ENCODE data around the gene TMEM86B.
A peak's percentile ranks its signal among the peaks of the same experiment; 100 is the strongest.
"Not testable (repeated sequence)": the region's sequence is repeated elsewhere in the genome, so short reads cannot be mapped to it uniquely, and the experiment has no call there.

Gene TMEM86B

GRCh38 chr19:55232986-55233385, 4.4 kb upstream of the TMEM86B start:
- Mint-ChIP-seq H3K9me3 (no peaks in the 10 kb centered on the region), H3K4me3 (no peak overlapping the region), H3K36me3 (peaks cover 96% of the 10 kb centered on the region), H3K4me1 (peaks cover 10% of the 10 kb centered on the region), H3K27ac (peak overlapping the region; percentile 40)
- DNase-seq (ENCODE audit: low spot score in 2 of 2) (no peak), ATAC-seq (no peak)

- ATAC-seq (no peak), DNase-seq (ENCODE audit: low spot score in 2 of 2) (no peak)
- Mint-ChIP-seq H3K9me3 (no peaks in the 10 kb centered on the region), H3K4me1 (peaks cover 10% of the 10 kb centered on the region), H3K4me3 (no peak overlapping the region), H3K27ac (no peak overlapping the region), H3K36me3 (peaks cover 96% of the 10 kb centered on the region)
These were observed 3.7 kb upstream of the TMEM86B start for GRCh38 chr19:55232286-55232602.

- no peak overlapping the region for H3K4me3 Mint-ChIP-seq
- peaks cover 96% of the 10 kb centered on the region for H3K36me3 Mint-ChIP-seq
- H3K4me1 Mint-ChIP-seq = peaks cover 7% of the 10 kb centered on the region
- no peaks in the 10 kb centered on the region for H3K9me3 Mint-ChIP-seq
- ATAC-seq = no peak
- DNase-seq (ENCODE audit: low spot score in 2 of 2) = no peak
- H3K27ac Mint-ChIP-seq = no peak overlapping the region
These were observed 3.1 kb upstream of the TMEM86B start for GRCh38 chr19:55231391-55232285.

GRCh38 chr19:55230780-55231179, 2.2 kb upstream of the TMEM86B start:
- Mint-ChIP-seq H3K4me3 (no peak overlapping the region), H3K36me3 (peaks cover 96% of the 10 kb centered on the region), H3K9me3 (no peaks in the 10 kb centered on the region), H3K27ac (peak overlapping the region; percentile 10), H3K4me1 (peaks cover 3% of the 10 kb centered on the region)
- ATAC-seq = no peak
- DNase-seq (ENCODE audit: low spot score in 2 of 2) = no peak

- no peak for DNase-seq (ENCODE audit: low spot score in 2 of 2)
- ATAC-seq = no peak
- H3K36me3 Mint-ChIP-seq = peaks cover 96% of the 10 kb centered on the region
- H3K27ac Mint-ChIP-seq = no peak overlapping the region
- no peaks in the 10 kb centered on the region for H3K9me3 Mint-ChIP-seq
- no peak overlapping the region for H3K4me3 Mint-ChIP-seq
- peaks cover 8% of the 10 kb centered on the region for H3K4me1 Mint-ChIP-seq
These were observed 1.8 kb upstream of the TMEM86B start for GRCh38 chr19:55230329-55230728.

GRCh38 chr19:55229789-55230182, 1.2 kb upstream of the TMEM86B start:
- peak overlapping the region; percentile 71 for H3K27ac Mint-ChIP-seq
- peaks cover 95% of the 10 kb centered on the region for H3K36me3 Mint-ChIP-seq
- no peak overlapping the region for H3K4me3 Mint-ChIP-seq
- ATAC-seq (no peak), DNase-seq (ENCODE audit: low spot score in 2 of 2) (no peak)
- H3K4me1 Mint-ChIP-seq = peaks cover 10% of the 10 kb centered on the region
- H3K9me3 Mint-ChIP-seq = no peaks in the 10 kb centered on the region

- Mint-ChIP-seq H3K4me1 (peaks cover 10% of the 10 kb centered on the region), H3K9me3 (no peaks in the 10 kb centered on the region), H3K36me3 (peaks cover 90% of the 10 kb centered on the region), H3K4me3 (no peak overlapping the region), H3K27ac (peak overlapping the region; percentile 71)
- ATAC-seq = no peak
- DNase-seq (ENCODE audit: low spot score in 2 of 2) = no peak
These were observed 704 bp upstream of the TMEM86B start for GRCh38 chr19:55229145-55229788.

GRCh38 chr19:55228015-55228391, 560 bp downstream of the TMEM86B start:
- Mint-ChIP-seq H3K9me3 (no peaks in the 10 kb centered on the region), H3K4me3 (no peak overlapping the region), H3K4me1 (peaks cover 10% of the 10 kb centered on the region), H3K27ac (peak overlapping the region; percentile 85), H3K36me3 (peaks cover 83% of the 10 kb centered on the region)
- DNase-seq (ENCODE audit: low spot score in 2 of 2) (no peak), ATAC-seq (no peak)

- H3K27ac Mint-ChIP-seq = peak overlapping the region; percentile 85
- H3K9me3 Mint-ChIP-seq = no peaks in the 10 kb centered on the region
- peaks cover 10% of the 10 kb centered on the region for H3K4me1 Mint-ChIP-seq
- no peak overlapping the region for H3K4me3 Mint-ChIP-seq
- DNase-seq (ENCODE audit: low spot score in 2 of 2) (no peak), ATAC-seq (no peak)
- H3K36me3 Mint-ChIP-seq = peaks cover 77% of the 10 kb centered on the region
These were observed 1.1 kb downstream of the TMEM86B start for GRCh38 chr19:55227241-55228014.

- Mint-ChIP-seq H3K9me3 (no peaks in the 10 kb centered on the region), H3K36me3 (peaks cover 71% of the 10 kb centered on the region), H3K4me3 (no peak overlapping the region), H3K4me1 (peaks cover 10% of the 10 kb centered on the region), H3K27ac (peak overlapping the region; percentile 85)
- DNase-seq (ENCODE audit: low spot score in 2 of 2) (no peak), ATAC-seq (no peak)
These were observed 1.8 kb downstream of the TMEM86B start for GRCh38 chr19:55226788-55227187.

GRCh38 chr19:55226273-55226672, 2.3 kb downstream of the TMEM86B start:
- Mint-ChIP-seq H3K4me1 (peaks cover 10% of the 10 kb centered on the region), H3K9me3 (no peaks in the 10 kb centered on the region), H3K27ac (peak overlapping the region; percentile 85), H3K36me3 (peaks cover 67% of the 10 kb centered on the region), H3K4me3 (no peak overlapping the region)
- no peak for DNase-seq (ENCODE audit: low spot score in 2 of 2)
- no peak for ATAC-seq

- Mint-ChIP-seq H3K4me3 (no peak overlapping the region), H3K9me3 (no peaks in the 10 kb centered on the region), H3K4me1 (peaks cover 10% of the 10 kb centered on the region), H3K27ac (peak overlapping the region; percentile 85), H3K36me3 (peaks cover 62% of the 10 kb centered on the region)
- DNase-seq (ENCODE audit: low spot score in 2 of 2) = no peak
- ATAC-seq = no peak
These were observed 3.1 kb downstream of the TMEM86B start for GRCh38 chr19:55225415-55225958.

GRCh38 chr19:55224679-55225414, 3.7 kb downstream of the TMEM86B start:
- not testable (repeated sequence) for H3K4me1 Mint-ChIP-seq; H3K4me3 Mint-ChIP-seq; DNase-seq (ENCODE audit: low spot score in 2 of 2); ATAC-seq; H3K9me3 Mint-ChIP-seq
- H3K27ac Mint-ChIP-seq = peak overlapping the region; percentile 85
- peaks cover 57% of the 10 kb centered on the region for H3K36me3 Mint-ChIP-seq

- no peak overlapping the region for H3K4me3 Mint-ChIP-seq
- H3K36me3 Mint-ChIP-seq = peaks cover 54% of the 10 kb centered on the region
- ATAC-seq (no peak), DNase-seq (ENCODE audit: low spot score in 2 of 2) (no peak)
- peaks cover 10% of the 10 kb centered on the region for H3K4me1 Mint-ChIP-seq
- peak overlapping the region; percentile 85 for H3K27ac Mint-ChIP-seq
- H3K9me3 Mint-ChIP-seq = no peaks in the 10 kb centered on the region
These were observed 4.4 kb downstream of the TMEM86B start for GRCh38 chr19:55224038-55224665.

Data from stimulated activated effector memory CD8-positive, alpha-beta T cell treated with anti-CD3 and anti-CD28 coated beads, Interleukin-12 subunit alpha, Interleukin-12 subunit beta, amount 100 ng/mL, for 72 hours (primary cell).